ENCODE results near the gene ASTN1. TPM values are rescaled to one million over a fixed set of nuclear protein-coding genes. Genes with fewer than 3 reads are reported as not detected.

The ASTN1 gene
- total RNA-seq, 2 experiments from 2014 or later, result not detected

DNA sequence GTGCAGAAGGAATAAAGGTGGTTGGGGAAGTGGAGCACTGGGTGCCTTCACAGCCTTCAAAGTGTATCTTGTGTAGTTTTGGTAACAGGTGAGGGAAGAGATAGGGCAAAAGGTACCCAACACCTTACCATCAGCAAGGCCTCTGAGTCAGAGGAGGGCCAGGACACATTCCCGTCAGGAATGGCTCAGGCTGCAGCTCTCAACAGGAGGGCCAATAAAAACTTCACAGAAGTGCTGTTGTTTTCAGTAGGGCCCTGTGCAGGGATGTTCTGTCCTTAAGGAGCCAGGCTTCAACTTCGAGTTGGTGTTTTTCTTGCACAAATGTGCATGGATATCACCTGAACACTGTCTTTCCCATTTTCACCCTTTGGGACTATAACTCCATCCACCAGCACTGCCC, 333.4 kb downstream of the ASTN1 start:
- CTCF ChIA-PET, result no interaction called here
- H3K9me3 Mint-ChIP-seq, result no peaks in the 10 kb centered on the region
- no peaks in the 10 kb centered on the region for H3K4me1 Mint-ChIP-seq (ENCODE audit: low read depth)
- DNase-seq, result no peak
- H3K36me3 Mint-ChIP-seq (ENCODE audit: low read depth), result no peaks in the 10 kb centered on the region
- no peak overlapping the region for H3K4me3 Mint-ChIP-seq
- no peak overlapping the region for H3K27ac Mint-ChIP-seq
- H3K27me3 Mint-ChIP-seq (ENCODE audit: low read depth), result no peaks in the 10 kb centered on the region
- intact Hi-C loops (cut with micrococcal nuclease), result no loop called here

DNA sequence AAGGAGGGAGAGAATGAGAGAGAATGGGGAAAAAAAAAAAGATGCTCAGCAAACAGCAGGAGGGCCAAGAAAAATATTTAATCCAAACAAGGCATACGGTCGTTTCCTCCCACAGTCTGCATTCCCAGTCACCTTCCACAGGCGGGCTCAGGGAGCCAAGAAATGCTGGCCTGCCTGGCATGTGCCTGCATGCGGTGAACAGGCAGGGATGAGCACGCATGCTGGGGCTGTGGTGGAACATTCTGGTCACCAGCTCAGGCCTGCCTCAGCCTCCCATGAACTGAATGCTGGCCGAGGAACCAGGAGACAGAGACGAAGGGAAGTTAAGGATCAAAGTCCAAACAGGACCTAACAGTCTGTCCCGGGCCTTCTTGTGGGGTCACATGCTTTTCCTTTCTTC, 335.3 kb downstream of the ASTN1 start:
- H3K4me3 Mint-ChIP-seq, result no peak overlapping the region

DNA sequence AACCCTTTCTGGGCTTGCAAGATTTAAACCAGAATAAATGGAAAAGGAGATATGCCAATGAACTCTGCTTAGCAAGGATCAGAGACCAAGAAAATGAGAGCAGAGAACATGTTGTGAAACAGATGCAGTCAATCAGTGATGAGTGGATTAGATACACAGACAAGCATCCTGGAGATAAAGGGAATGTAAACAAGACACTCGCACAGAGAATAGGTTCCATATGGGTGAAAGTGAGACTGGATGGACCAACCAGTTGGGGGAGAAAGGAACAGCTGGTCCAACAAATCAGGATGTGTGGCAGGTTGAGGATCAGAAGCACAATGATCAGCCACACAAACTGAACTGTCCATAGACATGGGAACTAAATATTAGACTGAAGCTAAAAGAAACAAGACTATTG, 338.2 kb downstream of the ASTN1 start:
- intact Hi-C loops (cut with micrococcal nuclease), result no loop called here
- CTCF ChIA-PET, result no interaction called here

More for the DNA sequence above, 335.3 kb downstream of the ASTN1 start:
- H3K27me3 Mint-ChIP-seq (ENCODE audit: low read depth), result no peaks in the 10 kb centered on the region
- H3K36me3 Mint-ChIP-seq (ENCODE audit: low read depth), result no peaks in the 10 kb centered on the region
- intact Hi-C loops (cut with micrococcal nuclease), result no loop called here
- CTCF ChIA-PET, result no interaction called here
- no peak overlapping the region for H3K27ac Mint-ChIP-seq
- H3K9me3 Mint-ChIP-seq, result no peaks in the 10 kb centered on the region
- no peaks in the 10 kb centered on the region for H3K4me1 Mint-ChIP-seq (ENCODE audit: low read depth)
- no peak for DNase-seq

DNA sequence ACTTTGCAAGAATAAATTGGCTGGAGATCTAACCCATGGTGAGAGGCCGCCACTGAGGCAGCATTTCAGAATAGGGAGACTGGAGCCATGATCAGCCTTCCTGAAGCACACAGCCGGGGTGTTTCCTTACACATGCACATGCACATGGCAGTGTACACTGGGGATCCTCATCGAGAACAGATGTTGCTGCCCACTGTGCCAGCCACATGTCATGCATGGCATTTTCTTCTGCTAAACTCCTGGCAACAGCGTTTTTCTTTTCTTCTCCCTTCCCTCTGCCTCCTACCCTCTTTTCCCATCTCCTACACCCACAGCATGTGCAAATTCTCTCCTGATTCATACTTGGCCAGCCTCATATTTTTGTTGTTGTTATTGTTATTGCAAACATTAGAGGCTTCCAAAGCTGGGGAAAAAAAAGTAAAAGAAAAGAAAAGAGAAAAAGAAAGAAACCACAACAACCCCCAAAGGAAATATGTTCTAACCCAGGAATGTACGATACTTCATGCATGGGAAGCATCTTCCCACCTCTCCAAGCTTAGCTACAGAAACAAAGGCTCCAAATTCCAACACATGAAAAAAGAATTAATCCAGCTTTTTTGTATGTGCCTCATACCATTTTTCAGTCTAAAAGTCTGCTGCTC, 344.0 kb downstream of the ASTN1 start:
- CTCF ChIA-PET, result no interaction called here
- Mint-ChIP-seq H3K9me3 (no peaks in the 10 kb centered on the region), H3K27ac (no peak overlapping the region), H3K4me3 (no peak overlapping the region), H3K27me3 (ENCODE audit: low read depth) (no peaks in the 10 kb centered on the region), H3K36me3 (ENCODE audit: low read depth) (no peaks in the 10 kb centered on the region), H3K4me1 (ENCODE audit: low read depth) (no peaks in the 10 kb centered on the region)
- no peak for DNase-seq
- intact Hi-C loops (cut with micrococcal nuclease), result no loop called here

More for the DNA sequence above, 338.2 kb downstream of the ASTN1 start:
- no peak for DNase-seq
- Mint-ChIP-seq H3K4me1 (ENCODE audit: low read depth) (no peaks in the 10 kb centered on the region), H3K27ac (no peak overlapping the region), H3K36me3 (ENCODE audit: low read depth) (no peaks in the 10 kb centered on the region), H3K9me3 (no peaks in the 10 kb centered on the region), H3K4me3 (no peak overlapping the region), H3K27me3 (ENCODE audit: low read depth) (no peaks in the 10 kb centered on the region)

DNA sequence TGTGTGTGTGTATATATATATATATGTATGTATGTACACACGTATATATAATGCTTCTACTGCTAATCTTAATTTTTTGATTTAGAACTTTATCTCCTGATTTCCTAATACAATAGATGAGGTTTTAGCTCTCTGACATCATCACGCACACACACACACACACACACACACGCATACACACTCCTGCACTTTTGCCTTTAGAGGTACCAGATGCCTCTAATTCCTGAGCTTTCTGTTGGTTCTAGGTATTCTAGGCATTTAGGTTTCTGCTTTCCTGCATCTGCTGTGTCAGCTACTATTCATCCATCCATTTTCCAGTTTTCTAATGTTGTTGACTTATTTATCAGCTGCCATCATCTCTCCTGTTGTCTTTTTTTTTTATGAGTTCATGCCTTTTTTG, 348.3 kb downstream of the ASTN1 start:
- Mint-ChIP-seq H3K27me3 (ENCODE audit: low read depth) (no peaks in the 10 kb centered on the region), H3K36me3 (ENCODE audit: low read depth) (no peaks in the 10 kb centered on the region)
- CTCF ChIA-PET, result no interaction called here

DNA sequence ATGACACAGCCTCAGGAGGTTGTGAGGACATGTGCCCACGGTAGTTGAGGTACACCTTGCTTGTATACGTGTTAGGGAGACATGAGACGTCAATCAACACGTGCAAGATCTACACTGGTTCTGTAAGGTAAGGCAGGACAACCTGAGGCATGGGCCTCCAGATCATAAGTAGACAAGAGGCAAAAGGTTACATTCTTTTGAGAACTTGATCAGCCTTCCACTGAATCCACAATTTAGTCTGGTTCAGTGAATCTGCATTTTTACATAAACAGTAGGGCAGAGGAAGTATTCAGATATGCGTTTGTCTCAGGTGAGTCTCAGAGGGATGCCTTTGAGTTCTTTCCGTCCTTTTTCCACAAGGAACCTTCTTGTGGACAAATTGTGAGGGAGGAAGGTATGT, 348.9 kb downstream of the ASTN1 start:
- Mint-ChIP-seq H3K9me3 (no peaks in the 10 kb centered on the region), H3K36me3 (ENCODE audit: low read depth) (no peaks in the 10 kb centered on the region), H3K27ac (no peak overlapping the region), H3K4me1 (ENCODE audit: low read depth) (no peaks in the 10 kb centered on the region), H3K27me3 (ENCODE audit: low read depth) (no peaks in the 10 kb centered on the region), H3K4me3 (no peak overlapping the region)
- intact Hi-C loops (cut with micrococcal nuclease), result no loop called here
- CTCF ChIA-PET, result no interaction called here
- no peak for DNase-seq

More for the DNA sequence above, 348.3 kb downstream of the ASTN1 start:
- Mint-ChIP-seq H3K4me3 (no peak overlapping the region), H3K9me3 (no peaks in the 10 kb centered on the region), H3K4me1 (ENCODE audit: low read depth) (no peaks in the 10 kb centered on the region), H3K27ac (no peak overlapping the region)
- intact Hi-C loops (cut with micrococcal nuclease), result no loop called here
- no peak for DNase-seq

DNA sequence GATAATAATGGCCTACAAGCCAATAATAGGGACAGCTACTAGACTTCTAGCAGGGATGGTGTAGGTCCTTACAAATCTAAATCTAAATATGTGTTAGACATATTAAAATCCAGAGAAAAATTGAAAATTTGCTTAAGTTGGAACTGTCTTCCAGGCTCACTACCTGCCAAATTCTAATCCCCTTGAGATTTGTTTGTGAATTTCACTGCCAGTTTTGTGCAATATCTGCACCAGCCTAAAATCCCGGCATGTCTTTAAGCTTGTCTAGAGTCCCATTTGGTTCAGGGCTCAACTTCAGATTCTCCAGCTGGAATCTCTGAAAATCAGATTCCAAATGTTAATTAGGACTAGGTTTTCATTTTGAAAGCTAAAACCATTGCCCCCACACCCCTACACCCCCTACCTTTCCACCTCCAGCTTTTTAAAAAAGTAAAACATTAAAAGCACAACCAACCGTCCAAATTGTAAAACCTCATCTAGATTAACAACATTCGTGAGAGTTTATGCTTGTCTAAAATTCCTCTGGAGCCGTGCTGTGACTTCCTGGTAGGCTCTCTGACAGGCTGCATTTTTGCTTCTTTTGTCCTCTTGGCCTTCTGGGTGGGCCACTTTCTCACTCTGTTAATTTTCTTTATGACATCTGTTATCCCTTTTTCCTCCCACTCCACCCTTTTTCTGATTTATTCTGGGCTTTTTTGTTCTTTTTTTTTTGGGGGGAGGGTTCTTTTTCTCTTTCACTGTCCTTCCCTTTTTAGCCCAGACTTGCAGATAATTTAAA, 352.8 kb downstream of the ASTN1 start:
- no peaks in the 10 kb centered on the region for H3K27me3 Mint-ChIP-seq (ENCODE audit: low read depth)
- no peak overlapping the region for H3K4me3 Mint-ChIP-seq
- intact Hi-C loops (cut with micrococcal nuclease), result no loop called here
- no peak overlapping the region for H3K27ac Mint-ChIP-seq
- DNase-seq, result no peak
- CTCF ChIA-PET, result no interaction called here
- no peaks in the 10 kb centered on the region for H3K4me1 Mint-ChIP-seq (ENCODE audit: low read depth)
- H3K36me3 Mint-ChIP-seq (ENCODE audit: low read depth), result no peaks in the 10 kb centered on the region
- no peaks in the 10 kb centered on the region for H3K9me3 Mint-ChIP-seq

DNA sequence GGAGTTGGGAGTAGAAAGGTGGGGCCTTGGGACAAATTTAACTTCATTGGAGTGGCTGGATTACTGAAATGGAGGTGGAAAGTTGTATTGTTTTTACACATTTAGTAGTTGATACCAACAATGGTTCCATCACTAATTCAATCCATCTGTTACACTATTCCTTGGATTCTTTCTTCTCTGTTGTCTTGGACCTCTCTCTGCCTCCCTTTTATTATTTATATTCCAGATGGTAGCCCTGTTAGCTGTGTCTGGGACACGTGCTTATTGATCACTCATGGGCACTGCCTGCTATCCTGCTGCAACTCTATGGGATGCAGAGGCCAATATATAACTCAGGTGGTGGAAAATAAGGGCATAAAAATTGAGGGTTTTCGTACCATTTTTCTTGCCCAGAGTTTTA, 355.2 kb downstream of the ASTN1 start:
- Mint-ChIP-seq H3K4me3 (no peak overlapping the region), H3K27me3 (ENCODE audit: low read depth) (no peaks in the 10 kb centered on the region), H3K9me3 (no peaks in the 10 kb centered on the region), H3K36me3 (ENCODE audit: low read depth) (no peaks in the 10 kb centered on the region), H3K4me1 (ENCODE audit: low read depth) (no peaks in the 10 kb centered on the region), H3K27ac (no peak overlapping the region)
- DNase-seq, result no peak
- CTCF ChIA-PET, result no interaction called here
- intact Hi-C loops (cut with micrococcal nuclease), result no loop called here

Small RNA genes lying within 50 kb of the gene (microRNA-seq; reads per million reads assigned to microRNA genes)
- gene MIR488 (ENCODE audit: borderline microRNAs expressed, borderline replicate concordance), result not detected

Other genes with a start within 250 kb of the ASTN1 start
- gene BRINP2, start 6.2 kb upstream of the ASTN1 start, total RNA-seq, result not detected